Kidney (tissue), 14 donors: ENCODE measurements around the gene TMEM237. TPM values are rescaled to one million over a fixed set of nuclear protein-coding genes. Genes with fewer than 3 reads are reported as not detected.
"Not testable (repeated sequence)": the region's sequence is repeated elsewhere in the genome, so short reads cannot be mapped to it uniquely, and the experiment has no call there.

Experiments used
- DNase-seq, 5 donors: peaks; one replicate each; pipeline ENCODE4 v3.0.0-alpha.2; 2013 to 2020
- FAIRE-seq: peaks from 2 replicates; lab custom pipeline; 2012; peaks lifted over from hg19 to GRCh38; lab: Jason Lieb, UNC
- H3K27ac ChIP-seq, 2 donors: one replicate each; pipeline ENCODE4 v1.7.0; 2013; ENCODE audit warnings: low read depth in 2 of 2, low read length in 2 of 2, inconsistent platforms in 1 of 2
- H3K27me3 ChIP-seq: one replicate; pipeline ENCODE4 v1.7.1; 2013; ENCODE audit warnings: low read length, inconsistent platforms; ENCODE audit not compliant: control insufficient read depth, insufficient read depth
- H3K36me3 ChIP-seq, 3 donors: one replicate each; pipeline versions ENCODE4 v1.7.0 to v1.7.1; 2013; ENCODE audit warnings: low read length in 3 of 3, control low read depth in 1 of 3, inconsistent platforms in 1 of 3; ENCODE audit not compliant: insufficient read depth in 3 of 3, control insufficient read depth in 2 of 3
- H3K4me1 ChIP-seq, 3 donors: one replicate each; pipeline versions ENCODE4 v1.7.0 to v1.7.1; 2013; ENCODE audit warnings: low read length in 3 of 3, inconsistent platforms in 1 of 3, low read depth in 1 of 3; ENCODE audit not compliant: control insufficient read depth in 2 of 3, insufficient read depth in 2 of 3
- H3K4me3 ChIP-seq, 3 donors: one replicate each; pipeline versions ENCODE4 v1.7.0 to v1.8.1; 2013; ENCODE audit warnings: low read length in 3 of 3, control low read depth in 1 of 3, inconsistent platforms in 1 of 3
- H3K9ac ChIP-seq, 3 donors: one replicate each; pipeline versions ENCODE4 v1.7.0 to v1.7.1; 2013; ENCODE audit warnings: low read length in 3 of 3, control low read depth in 1 of 3, inconsistent platforms in 1 of 3
- H3K9me3 ChIP-seq, 3 donors: one replicate each; pipeline versions ENCODE4 v1.7.0 to v1.7.1; 2013; ENCODE audit warnings: low read length in 3 of 3, control low read depth in 1 of 3, inconsistent platforms in 1 of 3; ENCODE audit not compliant: control insufficient read depth in 2 of 3, insufficient read depth in 1 of 3
- intact Hi-C: fragments of 100-400 bp; cut with DNase I; formaldehyde crosslinking; loops from one replicate; pipeline ENCODE4 v1.11.1; 2022
- polyA plus RNA-seq: library from polyadenylated mRNA; stranded (reverse); fragments of 350-450 nt; fragmentation: Illumina TruSeq; extraction: RNeasy Lipid Tissue Mini Kit (QIAGEN cat#74804); gene quantifications from one replicate; pipeline ENCODE4 v1.2.3, GENCODE V29; 2014; ENCODE audit warnings: low read depth, low replicate concordance; ENCODE audit not compliant: insufficient read depth
- total RNA-seq: library from RNA; stranded (reverse); fragmentation: NEBNext Ultra II Directional; extraction: Animal tissue kit (Norgen Biotek cat#: 25700); gene quantifications from one replicate; pipeline ENCODE4 v1.2.1, GENCODE V29; 2021
- TF ChIP-seq, protein P1 (sequence below): IDR thresholded peaks from 3 replicates; pipeline ENCODE4 v1.5.1; 2012; ENCODE audit warnings: mild to moderate bottlenecking, moderate library complexity, borderline replicate concordance; ENCODE audit not compliant: insufficient read depth; ENCODE audit errors: extremely low read depth
- donor health status: control.
- donor health status: control.
- donor health status: control.
- donor health status: control.
- donor health status: control.
- donor health status: DM: yes; HTN: yes; CAD: no.
- donor health status: Normal renal cell carcinoma (clear cell type).

The TMEM237 gene
- total and polyA plus RNA-seq, 2 donors from 2014 or later: 10.7 to 14.9 TPM

DNA sequence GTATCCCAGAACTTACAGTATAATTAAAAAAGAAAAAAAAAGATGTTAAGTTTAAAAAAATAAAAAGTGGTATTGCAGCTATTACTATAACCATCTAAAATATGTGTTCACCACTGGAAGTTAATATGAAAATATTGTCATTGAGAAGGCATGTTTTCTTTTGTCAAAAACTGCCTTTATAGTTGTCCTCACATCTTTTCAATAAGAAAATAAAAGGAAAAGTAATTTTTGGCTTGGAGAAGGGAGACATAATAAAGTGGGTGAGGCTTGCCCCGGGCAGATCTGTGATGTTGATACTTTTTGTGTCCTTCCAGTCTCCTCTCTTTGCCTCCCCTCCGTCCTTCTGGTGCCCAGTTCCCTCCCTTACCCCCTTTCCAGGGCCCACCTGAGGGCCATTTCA is 30.2 kb upstream of the TMEM237 start:
- no peak overlapping the region for H3K27ac ChIP-seq
- H3K4me3 ChIP-seq: no peak overlapping the region
- H3K27me3 ChIP-seq: no peaks in the 10 kb centered on the region
- intact Hi-C loops: no loop called here
- TF ChIP-seq, protein P1, sequence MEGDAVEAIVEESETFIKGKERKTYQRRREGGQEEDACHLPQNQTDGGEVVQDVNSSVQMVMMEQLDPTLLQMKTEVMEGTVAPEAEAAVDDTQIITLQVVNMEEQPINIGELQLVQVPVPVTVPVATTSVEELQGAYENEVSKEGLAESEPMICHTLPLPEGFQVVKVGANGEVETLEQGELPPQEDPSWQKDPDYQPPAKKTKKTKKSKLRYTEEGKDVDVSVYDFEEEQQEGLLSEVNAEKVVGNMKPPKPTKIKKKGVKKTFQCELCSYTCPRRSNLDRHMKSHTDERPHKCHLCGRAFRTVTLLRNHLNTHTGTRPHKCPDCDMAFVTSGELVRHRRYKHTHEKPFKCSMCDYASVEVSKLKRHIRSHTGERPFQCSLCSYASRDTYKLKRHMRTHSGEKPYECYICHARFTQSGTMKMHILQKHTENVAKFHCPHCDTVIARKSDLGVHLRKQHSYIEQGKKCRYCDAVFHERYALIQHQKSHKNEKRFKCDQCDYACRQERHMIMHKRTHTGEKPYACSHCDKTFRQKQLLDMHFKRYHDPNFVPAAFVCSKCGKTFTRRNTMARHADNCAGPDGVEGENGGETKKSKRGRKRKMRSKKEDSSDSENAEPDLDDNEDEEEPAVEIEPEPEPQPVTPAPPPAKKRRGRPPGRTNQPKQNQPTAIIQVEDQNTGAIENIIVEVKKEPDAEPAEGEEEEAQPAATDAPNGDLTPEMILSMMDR: no peak
- H3K9ac ChIP-seq: no peak overlapping the region
- no peaks in the 10 kb centered on the region for H3K4me1 ChIP-seq
- no peaks in the 10 kb centered on the region for H3K9me3 ChIP-seq
- DNase-seq: no peak
- no peaks in the 10 kb centered on the region for H3K36me3 ChIP-seq
- no peak for FAIRE-seq

DNA sequence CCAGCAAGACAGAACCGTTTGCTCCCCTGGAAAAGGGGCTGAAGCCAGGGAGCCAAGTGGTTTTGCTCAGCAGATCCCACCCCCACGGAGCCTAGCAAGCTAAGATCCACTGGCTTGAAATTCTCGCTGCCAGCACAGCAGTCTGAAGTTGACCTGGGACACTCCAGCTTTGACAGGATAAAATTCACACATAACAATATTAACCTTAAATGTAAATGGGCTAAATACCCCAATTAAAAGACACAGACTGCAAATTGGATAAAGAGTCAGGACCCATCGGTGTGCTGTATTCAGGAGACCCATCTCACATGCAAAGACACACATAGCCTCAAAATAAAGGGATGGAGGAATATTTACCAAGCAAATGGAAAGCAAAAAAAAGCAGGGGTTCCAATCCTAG is 27.9 kb upstream of the TMEM237 start:
- H3K4me3 ChIP-seq, DNase-seq, intact Hi-C loops, H3K27ac ChIP-seq, H3K36me3 ChIP-seq, H3K9ac ChIP-seq, FAIRE-seq, H3K9me3 ChIP-seq, H3K4me1 ChIP-seq, H3K27me3 ChIP-seq: not testable (repeated sequence)

DNA sequence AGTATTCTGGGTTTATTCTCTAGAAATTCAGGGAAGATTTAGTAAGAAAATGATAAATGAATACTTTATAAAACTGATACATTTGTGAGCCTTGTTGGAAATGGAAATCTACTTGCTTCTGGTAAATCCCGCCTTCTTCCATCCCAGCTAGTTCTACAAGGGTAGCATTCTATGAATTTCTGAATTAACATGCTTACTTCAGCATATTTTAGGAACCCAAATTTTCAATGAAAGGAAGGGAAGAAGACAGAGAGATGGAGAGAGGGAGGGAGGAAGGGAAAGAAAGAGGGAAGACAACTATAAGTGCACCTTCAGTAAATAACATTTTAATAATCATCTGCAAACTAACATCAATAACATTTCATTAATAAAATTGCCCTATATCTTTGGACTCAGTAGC is 26.6 kb upstream of the TMEM237 start:
- Histone ChIP-seq H3K4me3 (no peak overlapping the region), H3K27ac (no peak overlapping the region), H3K9me3 (no peaks in the 10 kb centered on the region), H3K4me1 (no peaks in the 10 kb centered on the region), H3K9ac (no peak overlapping the region), H3K36me3 (no peaks in the 10 kb centered on the region), H3K27me3 (no peaks in the 10 kb centered on the region)
- intact Hi-C loops: no loop called here
- no peak for FAIRE-seq
- DNase-seq: no peak
- TF ChIP-seq, protein P1: no peak

DNA sequence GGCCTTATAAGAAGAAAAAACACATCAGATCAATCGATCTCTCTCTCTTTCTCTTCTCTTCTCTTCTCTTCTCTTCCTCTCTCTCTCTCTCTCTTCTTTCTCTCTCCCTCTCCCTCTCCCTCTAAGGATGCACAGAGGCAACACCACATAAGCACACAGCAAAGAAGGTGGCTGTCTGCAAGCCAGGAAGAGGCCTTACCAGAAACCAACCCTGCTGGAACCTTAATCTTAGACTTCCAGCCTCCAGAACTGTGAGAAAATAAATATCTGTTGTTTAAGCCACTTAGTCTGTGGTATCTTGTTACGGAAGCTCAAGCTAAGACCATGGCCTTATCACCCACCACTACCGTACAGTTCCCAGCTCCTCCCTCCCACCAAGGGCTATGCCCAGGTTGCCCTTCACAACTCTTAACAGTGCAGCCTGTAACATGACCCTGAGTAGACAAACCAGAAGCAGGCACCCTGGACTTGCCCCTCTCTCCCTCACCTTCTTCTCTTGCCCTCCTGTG is 25.2 kb upstream of the TMEM237 start:
- Histone ChIP-seq H3K27ac (no peak overlapping the region), H3K4me3 (no peak overlapping the region), H3K4me1 (no peaks in the 10 kb centered on the region), H3K9me3 (no peaks in the 10 kb centered on the region), H3K27me3 (no peaks in the 10 kb centered on the region), H3K9ac (no peak overlapping the region), H3K36me3 (no peaks in the 10 kb centered on the region)
- intact Hi-C loops: no loop called here
- TF ChIP-seq, protein P1: no peak
- no peak for FAIRE-seq
- DNase-seq: no peak
